ENCODE data around the gene SLCO2A1.

- TF ChIP-seq BHLHE40 (IDR thresholded peaks at IDR 0.05; ENCODE audit: low read depth, low read length), result no peak
- no peak for TF ChIP-seq CTCF (conservative IDR thresholded peaks at IDR 0.05; ENCODE audit: low read depth, low read length)
- TF ChIP-seq USF2 (IDR thresholded peaks at IDR 0.05; ENCODE audit: low read depth, low read length), result no peak
- TF ChIP-seq POLR2A (IDR thresholded peaks at IDR 0.05; ENCODE audit: low read depth, low read length), result no peak
- no peak for TF ChIP-seq CEBPB (IDR thresholded peaks at IDR 0.05; ENCODE audit: low read depth, low read length)
- TF ChIP-seq SMC3 (IDR thresholded peaks at IDR 0.05; ENCODE audit: low read depth, low read length), result no peak
- TF ChIP-seq MAFK (IDR thresholded peaks at IDR 0.05; ENCODE audit: low read depth, low read length), result no peak
- no peak for TF ChIP-seq CHD1 (IDR thresholded peaks at IDR 0.05; ENCODE audit: low read depth, low read length)
Measured at GRCh38 chr3:134054881-134055280, 25.2 kb upstream of the SLCO2A1 start.
